GM19324 (cell line): ENCODE measurements around the gene HSFX4.
"Not testable (repeated sequence)": the region's sequence is repeated elsewhere in the genome, so short reads cannot be mapped to it uniquely, and the experiment has no call there.

Source experiments
- ATAC-seq: cut with Tn5 transposase; IDR thresholded peaks from one replicate; pipeline ENCODE4 v1.9.1; 2021; ENCODE audit warnings: mild to moderate bottlenecking, moderate library complexity; ENCODE audit not compliant: unreplicated experiment, low FRiP score

HSFX4 gene

GRCh38 chrX:149929400-149929799 is at the start of gene HSFX4:
HSFX4 (plus strand) TSS chrX:149929573; CDS start chrX:149929645, 72 bp downstream.
- not testable (repeated sequence) for ATAC-seq

GRCh38 chrX:149881081-149881711 is 48.2 kb upstream of the HSFX4 start, which contains the start of gene MAGEA8:
MAGEA8 (plus strand) TSS chrX:149881183; CDS start chrX:149884273, 3,090 bp downstream.
- no peak for ATAC-seq

GRCh38 chrX:149890828-149891227 is 38.5 kb upstream of the HSFX4 start:
- not testable (repeated sequence) for ATAC-seq

- no peak for ATAC-seq
These were observed 30.8 kb upstream of the HSFX4 start for GRCh38 chrX:149898554-149898953.

GRCh38 chrX:149903889-149904748 is 25.3 kb upstream of the HSFX4 start:
- peak; percentile 80 for ATAC-seq

- ATAC-seq: no peak
These were observed 21.1 kb upstream of the HSFX4 start for GRCh38 chrX:149908308-149908707.

- no peak for ATAC-seq
These were observed 20.6 kb upstream of the HSFX4 start for GRCh38 chrX:149908727-149909126.

GRCh38 chrX:149909324-149910177 is 19.8 kb upstream of the HSFX4 start:
- no peak for ATAC-seq

GRCh38 chrX:149910178-149910695 is 19.1 kb upstream of the HSFX4 start:
- ATAC-seq: no peak

GRCh38 chrX:149916745-149917392 is 12.5 kb upstream of the HSFX4 start:
- no peak for ATAC-seq

GRCh38 chrX:149923836-149924235 is 5.5 kb upstream of the HSFX4 start:
- not testable (repeated sequence) for ATAC-seq

- not testable (repeated sequence) for ATAC-seq
These were observed 4.9 kb upstream of the HSFX4 start for GRCh38 chrX:149924434-149924833.

- ATAC-seq: not testable (repeated sequence)
These were observed 2.0 kb upstream of the HSFX4 start for GRCh38 chrX:149927245-149927963.

GRCh38 chrX:149927964-149928258 is 1.5 kb upstream of the HSFX4 start:
- ATAC-seq: not testable (repeated sequence)

- not testable (repeated sequence) for ATAC-seq
These were observed 738 bp upstream of the HSFX4 start for GRCh38 chrX:149928635-149929034.

GRCh38 chrX:149931355-149931754 is 2.0 kb downstream of the HSFX4 start:
- not testable (repeated sequence) for ATAC-seq

GRCh38 chrX:149932150-149932549 is 2.8 kb downstream of the HSFX4 start:
- not testable (repeated sequence) for ATAC-seq

- not testable (repeated sequence) for ATAC-seq
These were observed 3.6 kb downstream of the HSFX4 start for GRCh38 chrX:149932970-149933369.

GRCh38 chrX:149933547-149933946 is 4.2 kb downstream of the HSFX4 start:
- ATAC-seq: not testable (repeated sequence)
